ENCODE measurements around the gene USH2A. TPM values are rescaled to one million over a fixed set of nuclear protein-coding genes. Genes with fewer than 3 reads are reported as not detected.

The USH2A gene
- total RNA-seq, 4 donors from 2014 or later: 0.08 to 0.18 TPM; not detected in 2

DNA sequence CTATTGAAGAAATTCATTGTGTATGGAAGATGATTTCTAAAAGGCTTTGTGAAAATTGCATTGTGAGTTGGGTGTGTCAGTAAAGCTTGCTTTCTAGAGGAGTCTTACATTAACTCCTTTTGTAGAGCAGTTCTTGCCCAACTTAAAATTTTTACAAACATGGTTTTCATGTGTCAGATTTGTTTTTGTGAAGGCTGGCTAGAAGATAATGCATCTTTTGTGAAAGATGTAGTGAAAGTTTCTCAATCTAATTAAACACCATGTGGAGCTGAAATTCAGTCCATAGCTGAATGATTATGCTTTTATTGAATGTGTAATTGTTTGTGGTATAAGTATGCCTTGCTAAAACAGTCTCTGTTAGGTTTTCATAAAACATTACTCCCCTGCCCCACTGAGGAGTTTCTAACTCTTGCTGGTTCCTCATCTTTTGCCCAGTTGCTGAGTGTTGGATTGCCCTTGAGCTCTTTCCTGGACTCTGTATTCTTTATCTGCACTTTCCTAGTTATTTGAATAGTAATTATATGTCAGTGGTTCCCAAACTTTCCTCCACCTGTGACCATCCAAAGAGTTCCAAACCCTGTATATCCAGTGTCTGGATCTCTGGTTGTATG lies 818.1 kb downstream of the USH2A start:
- TF ChIP-seq EP300 (IDR thresholded peaks at IDR 0.05) (no peak), POLR2A (IDR thresholded peaks at IDR 0.05) (no peak), POLR2AphosphoS5 (IDR thresholded peaks at IDR 0.05) (no peak)
- TF ChIP-seq, protein P1, sequence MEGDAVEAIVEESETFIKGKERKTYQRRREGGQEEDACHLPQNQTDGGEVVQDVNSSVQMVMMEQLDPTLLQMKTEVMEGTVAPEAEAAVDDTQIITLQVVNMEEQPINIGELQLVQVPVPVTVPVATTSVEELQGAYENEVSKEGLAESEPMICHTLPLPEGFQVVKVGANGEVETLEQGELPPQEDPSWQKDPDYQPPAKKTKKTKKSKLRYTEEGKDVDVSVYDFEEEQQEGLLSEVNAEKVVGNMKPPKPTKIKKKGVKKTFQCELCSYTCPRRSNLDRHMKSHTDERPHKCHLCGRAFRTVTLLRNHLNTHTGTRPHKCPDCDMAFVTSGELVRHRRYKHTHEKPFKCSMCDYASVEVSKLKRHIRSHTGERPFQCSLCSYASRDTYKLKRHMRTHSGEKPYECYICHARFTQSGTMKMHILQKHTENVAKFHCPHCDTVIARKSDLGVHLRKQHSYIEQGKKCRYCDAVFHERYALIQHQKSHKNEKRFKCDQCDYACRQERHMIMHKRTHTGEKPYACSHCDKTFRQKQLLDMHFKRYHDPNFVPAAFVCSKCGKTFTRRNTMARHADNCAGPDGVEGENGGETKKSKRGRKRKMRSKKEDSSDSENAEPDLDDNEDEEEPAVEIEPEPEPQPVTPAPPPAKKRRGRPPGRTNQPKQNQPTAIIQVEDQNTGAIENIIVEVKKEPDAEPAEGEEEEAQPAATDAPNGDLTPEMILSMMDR (IDR thresholded peaks at IDR 0.05): no peak
- Histone ChIP-seq H3K4me3 (no peak overlapping the region), H3K36me3 (peaks cover 28% of the 10 kb centered on the region), H3K9me3 (no peaks in the 10 kb centered on the region), H3K27ac (no peak overlapping the region), H3K27me3 (no peaks in the 10 kb centered on the region), H3K4me1 (peaks cover 13% of the 10 kb centered on the region)
- DNase-seq (ENCODE audit: low spot score in 2 of 2): no peak

DNA sequence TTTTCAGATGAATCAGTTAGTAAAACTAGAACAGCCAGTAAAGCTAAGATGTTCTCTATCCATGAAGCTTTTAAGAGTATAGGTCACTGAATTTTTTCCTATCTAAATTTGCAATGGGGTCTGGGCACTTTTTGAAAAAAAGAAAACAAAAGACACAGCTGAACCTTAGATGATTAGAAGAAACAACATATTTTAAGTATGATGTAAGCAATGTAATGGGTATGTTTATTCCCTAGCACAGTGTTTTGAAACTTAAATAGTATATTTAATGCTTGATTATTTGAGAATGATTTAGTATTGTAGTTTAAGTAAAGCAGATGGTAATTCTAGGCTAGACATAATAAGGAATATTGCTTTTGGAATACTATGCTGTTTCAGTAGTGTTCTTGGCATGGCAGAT lies 819.9 kb downstream of the USH2A start:
- H3K4me3 ChIP-seq: no peak overlapping the region
- peaks cover 13% of the 10 kb centered on the region for H3K36me3 ChIP-seq
- H3K27ac ChIP-seq: no peak overlapping the region
- no peaks in the 10 kb centered on the region for H3K9me3 ChIP-seq
- no peak for DNase-seq (ENCODE audit: low spot score in 2 of 2)
- TF ChIP-seq POLR2AphosphoS5 (IDR thresholded peaks at IDR 0.05) (no peak), EP300 (IDR thresholded peaks at IDR 0.05) (no peak), POLR2A (IDR thresholded peaks at IDR 0.05) (no peak)
- TF ChIP-seq, protein P1 (IDR thresholded peaks at IDR 0.05): no peak
- peaks cover 13% of the 10 kb centered on the region for H3K4me1 ChIP-seq
- no peaks in the 10 kb centered on the region for H3K27me3 ChIP-seq

DNA sequence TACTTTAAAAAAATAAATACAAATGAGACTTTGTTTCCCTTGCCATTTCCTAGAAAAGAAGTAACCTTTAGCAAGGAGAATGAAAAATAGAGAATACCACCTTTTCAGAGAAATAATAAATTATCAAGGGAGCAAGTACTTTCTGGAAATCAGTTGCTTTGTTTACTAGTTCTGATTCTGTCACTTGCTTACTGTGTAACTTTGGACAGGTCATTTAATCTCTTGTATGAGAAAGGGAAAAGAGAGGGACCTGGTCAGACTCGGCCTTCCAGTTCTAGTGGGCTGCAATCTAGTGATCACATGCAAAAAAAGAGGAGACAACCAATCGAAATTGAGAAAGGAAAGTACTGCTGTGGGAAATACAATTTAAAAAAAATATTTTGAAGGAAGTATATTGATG lies 822.0 kb downstream of the USH2A start:
- no peak for DNase-seq (ENCODE audit: low spot score in 2 of 2)
- no peaks in the 10 kb centered on the region for H3K9me3 ChIP-seq
- no peaks in the 10 kb centered on the region for H3K27me3 ChIP-seq
- 80% methylated on average over 2 of the region's 2 CpGs for WGBS
- H3K4me1 ChIP-seq: no peaks in the 10 kb centered on the region
- H3K4me3 ChIP-seq: no peak overlapping the region
- H3K36me3 ChIP-seq: peaks cover 13% of the 10 kb centered on the region
- TF ChIP-seq, protein P1 (IDR thresholded peaks at IDR 0.05): no peak
- H3K27ac ChIP-seq: no peak overlapping the region

DNA sequence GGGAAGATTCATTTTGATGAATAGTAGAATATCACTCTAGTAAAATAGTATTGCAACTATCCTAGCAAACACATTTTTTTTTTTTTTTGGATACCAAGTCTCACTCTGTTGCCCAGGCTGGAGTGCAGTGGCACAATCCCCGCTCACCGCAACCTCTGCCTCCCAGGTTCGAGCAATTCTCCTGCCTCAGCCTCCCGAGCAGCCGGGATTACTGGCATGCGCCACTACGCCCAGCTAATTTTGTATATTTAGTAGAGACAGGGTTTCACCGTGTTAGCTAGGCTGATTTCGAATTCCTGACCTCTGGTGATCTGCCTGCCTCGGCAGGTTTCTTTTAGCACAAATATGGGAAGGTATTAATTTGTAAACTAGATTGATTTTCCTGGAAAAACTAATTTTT lies 822.4 kb downstream of the USH2A start:
- TF ChIP-seq, protein P1 (IDR thresholded peaks at IDR 0.05): no peak
- no peak for TF ChIP-seq POLR2AphosphoS5 (IDR thresholded peaks at IDR 0.05)
- Histone ChIP-seq H3K9me3 (no peaks in the 10 kb centered on the region), H3K27ac (no peak overlapping the region), H3K4me1 (no peaks in the 10 kb centered on the region), H3K36me3 (peaks cover 13% of the 10 kb centered on the region), H3K4me3 (no peak overlapping the region), H3K27me3 (no peaks in the 10 kb centered on the region)
- DNase-seq (ENCODE audit: low spot score in 2 of 2): no peak
- 97% methylated on average over 10 of the region's 10 CpGs for WGBS

DNA sequence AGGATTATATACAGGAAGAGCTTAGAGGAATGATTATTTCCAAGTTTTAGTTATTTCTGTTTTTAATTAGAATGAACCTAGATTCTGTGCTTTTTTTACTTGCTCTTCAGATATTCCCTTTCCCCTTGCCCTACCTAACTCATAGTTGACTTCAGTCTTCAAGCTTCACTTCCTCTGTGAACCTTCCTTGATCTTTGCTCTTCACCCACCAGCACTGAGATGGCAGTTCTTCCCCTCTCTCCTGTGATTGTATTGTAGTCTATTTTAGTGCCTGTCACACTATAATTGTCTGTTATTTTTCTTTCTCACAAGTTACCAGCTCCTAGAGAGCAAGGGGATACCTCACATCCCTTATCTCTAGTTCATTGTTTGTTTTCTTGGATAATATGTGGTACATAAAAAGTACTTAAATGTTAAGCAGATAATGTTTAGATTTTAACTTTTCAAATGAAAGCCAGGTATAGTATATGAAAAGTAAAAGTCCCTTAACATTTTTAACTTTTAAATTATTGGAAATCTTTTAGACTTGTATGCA lies 822.9 kb downstream of the USH2A start:
- Histone ChIP-seq H3K36me3 (peaks cover 13% of the 10 kb centered on the region), H3K4me3 (no peak overlapping the region), H3K27ac (no peak overlapping the region), H3K27me3 (no peaks in the 10 kb centered on the region), H3K9me3 (no peaks in the 10 kb centered on the region), H3K4me1 (no peaks in the 10 kb centered on the region)
- no peak for TF ChIP-seq POLR2AphosphoS5 (IDR thresholded peaks at IDR 0.05)
- TF ChIP-seq, protein P1 (IDR thresholded peaks at IDR 0.05): no peak
- TF ChIP-seq EP300 (IDR thresholded peaks at IDR 0.05): no peak
- no peak for TF ChIP-seq POLR2A (IDR thresholded peaks at IDR 0.05)
- no peak for DNase-seq (ENCODE audit: low spot score in 2 of 2)
